ENCODE measurements around the gene IQCF2. TPM values are rescaled to one million over a fixed set of nuclear protein-coding genes. Genes with fewer than 3 reads are reported as not detected.
"Not testable (repeated sequence)": the region's sequence is repeated elsewhere in the genome, so short reads cannot be mapped to it uniquely, and the experiment has no call there.

IQCF2 gene
- total RNA-seq, 2 donors from 2014 or later, result not detected

DNA sequence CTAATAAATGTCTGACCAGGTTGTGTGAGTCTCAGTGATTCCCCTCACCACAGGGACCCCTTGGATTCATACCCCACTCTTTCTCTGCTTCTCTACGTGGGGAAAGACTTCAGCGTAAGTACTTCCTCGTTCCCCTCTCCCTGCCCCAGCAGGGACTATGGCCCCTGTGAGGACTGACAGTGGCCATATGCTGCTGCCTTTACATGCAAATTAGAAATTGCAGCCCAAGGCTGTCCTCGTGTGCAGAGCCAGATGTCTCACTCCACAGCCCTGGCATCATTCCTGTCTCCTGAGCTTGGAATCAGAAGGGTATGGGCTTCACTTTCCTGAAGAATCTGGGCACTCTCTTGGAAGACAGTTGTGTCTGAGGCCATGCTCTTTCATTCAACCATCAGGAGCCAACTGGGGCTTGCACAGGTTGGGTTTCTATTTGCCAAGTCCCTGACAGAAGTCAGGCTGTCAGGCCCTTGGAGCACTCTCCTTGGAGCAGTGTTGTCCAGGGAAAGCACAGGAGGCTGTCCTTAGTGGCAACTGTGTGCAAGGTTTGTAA lies 30.5 kb upstream of the IQCF2 start:
- H3K9me3 ChIP-seq, result peaks cover 8% of the 10 kb centered on the region
- TF ChIP-seq CTCF (IDR thresholded peaks at IDR 0.05), result no peak
- H3K4me1 ChIP-seq (ENCODE audit: control insufficient read depth in 1 of 2, low read depth in 2 of 2), result no peaks in the 10 kb centered on the region
- no peak overlapping the region for H3K4me3 ChIP-seq
- H3K27ac ChIP-seq, result no peak overlapping the region
- H3K36me3 ChIP-seq, result no peaks in the 10 kb centered on the region
- no peaks in the 10 kb centered on the region for H3K27me3 ChIP-seq (replicated peaks; ENCODE audit: insufficient read depth)
- DNase-seq (ENCODE audit: low spot score), result no peak
- no peak for ATAC-seq (ENCODE audit: insufficient number of reproducible peaks, low FRiP score, low read depth)

DNA sequence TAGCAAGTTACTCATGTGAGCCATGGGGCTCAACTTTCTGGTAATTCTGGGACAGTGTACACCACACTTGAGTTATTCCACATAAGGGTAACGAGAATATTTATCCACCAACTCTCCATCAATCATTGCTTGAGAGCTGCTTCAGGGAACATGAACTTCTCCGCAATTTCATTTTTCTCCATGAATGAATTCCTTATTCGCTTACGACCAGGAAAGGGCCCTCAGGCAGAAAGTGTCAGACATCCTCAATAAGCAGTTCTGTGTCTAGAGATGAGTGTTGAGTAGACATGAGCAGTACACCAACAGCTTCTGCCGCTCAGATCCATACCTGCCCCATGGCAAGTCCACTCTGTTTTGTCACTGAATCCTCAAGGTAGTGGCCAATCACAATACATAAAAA lies 24.8 kb upstream of the IQCF2 start:
- no peak overlapping the region for H3K4me3 ChIP-seq
- ATAC-seq (ENCODE audit: insufficient number of reproducible peaks, low FRiP score, low read depth) (no peak), DNase-seq (ENCODE audit: low spot score) (no peak)
- H3K4me1 ChIP-seq (ENCODE audit: control insufficient read depth in 1 of 2, low read depth in 2 of 2), result no peaks in the 10 kb centered on the region
- no peak overlapping the region for H3K27ac ChIP-seq
- no peak for TF ChIP-seq CTCF (IDR thresholded peaks at IDR 0.05)
- H3K9me3 ChIP-seq, result no peaks in the 10 kb centered on the region
- no peaks in the 10 kb centered on the region for H3K36me3 ChIP-seq
- H3K27me3 ChIP-seq (replicated peaks; ENCODE audit: insufficient read depth), result no peaks in the 10 kb centered on the region

GRCh38 chr3:51845129-51845528 lies 16.3 kb upstream of the IQCF2 start:
- Histone ChIP-seq H3K27ac (no peak overlapping the region), H3K36me3 (no peaks in the 10 kb centered on the region), H3K4me1 (ENCODE audit: control insufficient read depth in 1 of 2, low read depth in 2 of 2) (no peaks in the 10 kb centered on the region), H3K9me3 (no peaks in the 10 kb centered on the region), H3K4me3 (no peak overlapping the region), H3K27me3 (replicated peaks; ENCODE audit: insufficient read depth) (no peaks in the 10 kb centered on the region)
- TF ChIP-seq CTCF (IDR thresholded peaks at IDR 0.05), result no peak
- DNase-seq (ENCODE audit: low spot score) (no peak), ATAC-seq (ENCODE audit: insufficient number of reproducible peaks, low FRiP score, low read depth) (no peak)

GRCh38 chr3:51855411-51855810 lies 6.0 kb upstream of the IQCF2 start:
- not testable (repeated sequence) for H3K27me3 ChIP-seq (replicated peaks; ENCODE audit: insufficient read depth); H3K9me3 ChIP-seq; H3K36me3 ChIP-seq; H3K4me3 ChIP-seq; H3K27ac ChIP-seq; ATAC-seq (ENCODE audit: insufficient number of reproducible peaks, low FRiP score, low read depth); DNase-seq (ENCODE audit: low spot score); H3K4me1 ChIP-seq (ENCODE audit: control insufficient read depth in 1 of 2, low read depth in 2 of 2)

GRCh38 chr3:51862886-51863285 lies 1.5 kb downstream of the IQCF2 start:
- DNase-seq (ENCODE audit: low spot score), result no peak
- H3K4me1 ChIP-seq (ENCODE audit: control insufficient read depth in 1 of 2, low read depth in 2 of 2), result no peaks in the 10 kb centered on the region
- no peak for TF ChIP-seq CTCF (IDR thresholded peaks at IDR 0.05)

GRCh38 chr3:51868896-51869295 lies 7.5 kb downstream of the IQCF2 start:
- not testable (repeated sequence) for H3K27ac ChIP-seq

More at GRCh38 chr3:51862886-51863285, 1.5 kb downstream of the IQCF2 start:
- H3K4me3 ChIP-seq, result no peak overlapping the region
- no peak for ATAC-seq (ENCODE audit: insufficient number of reproducible peaks, low FRiP score, low read depth)
- no peak overlapping the region for H3K27ac ChIP-seq
- H3K9me3 ChIP-seq, result no peaks in the 10 kb centered on the region
- H3K27me3 ChIP-seq (replicated peaks; ENCODE audit: insufficient read depth), result no peaks in the 10 kb centered on the region
- no peaks in the 10 kb centered on the region for H3K36me3 ChIP-seq

More at GRCh38 chr3:51868896-51869295, 7.5 kb downstream of the IQCF2 start:
- ATAC-seq (ENCODE audit: insufficient number of reproducible peaks, low FRiP score, low read depth); DNase-seq (ENCODE audit: low spot score); H3K4me1 ChIP-seq (ENCODE audit: control insufficient read depth in 1 of 2, low read depth in 2 of 2); H3K36me3 ChIP-seq; H3K4me3 ChIP-seq; H3K27me3 ChIP-seq (replicated peaks; ENCODE audit: insufficient read depth); H3K9me3 ChIP-seq: not testable (repeated sequence)
